Measurements from ENCODE around the gene VSTM4. TPM values are rescaled to one million over a fixed set of nuclear protein-coding genes. Genes with fewer than 3 reads are reported as not detected.

Gene VSTM4
- total RNA-seq, 2 donors from 2014 or later = 0.25 to 0.38 TPM

GRCh38 chr10:49038711-49039110 is 76.6 kb downstream of the VSTM4 start:
- Mint-ChIP-seq H3K9me3 (no peaks in the 10 kb centered on the region), H3K27ac (no peak overlapping the region), H3K27me3 (peaks cover 0 to 7% of the 10 kb centered on the region in 2 donors), H3K36me3 (no peaks in the 10 kb centered on the region), H3K4me1 (ENCODE audit: low read depth in 2 of 2) (no peaks in the 10 kb centered on the region), H3K4me3 (no peak overlapping the region)
- ATAC-seq (peak; percentile 11 to 33), DNase-seq (ENCODE audit: low spot score) (no peak)

GRCh38 chr10:49037187-49037586 is 78.1 kb downstream of the VSTM4 start:
- Mint-ChIP-seq H3K4me3 (no peak overlapping the region), H3K36me3 (no peaks in the 10 kb centered on the region), H3K4me1 (ENCODE audit: low read depth in 2 of 2) (no peaks in the 10 kb centered on the region), H3K27me3 (no peaks in the 10 kb centered on the region), H3K9me3 (no peaks in the 10 kb centered on the region), H3K27ac (no peak overlapping the region)
- ATAC-seq = no peak
- DNase-seq (ENCODE audit: low spot score) = no peak

- no peak overlapping the region for H3K27ac Mint-ChIP-seq
- H3K27me3 Mint-ChIP-seq = no peaks in the 10 kb centered on the region
- no peaks in the 10 kb centered on the region for H3K4me1 Mint-ChIP-seq (ENCODE audit: low read depth in 2 of 2)
- DNase-seq (ENCODE audit: low spot score) = no peak
- ATAC-seq = no peak
- no peak overlapping the region for H3K4me3 Mint-ChIP-seq
- H3K9me3 Mint-ChIP-seq = no peaks in the 10 kb centered on the region
- no peaks in the 10 kb centered on the region for H3K36me3 Mint-ChIP-seq
Observed at GRCh38 chr10:49036638-49037037, 78.7 kb downstream of the VSTM4 start.

GRCh38 chr10:49035920-49036319 is 79.4 kb downstream of the VSTM4 start:
- Mint-ChIP-seq H3K4me1 (ENCODE audit: low read depth in 2 of 2) (no peaks in the 10 kb centered on the region), H3K36me3 (no peaks in the 10 kb centered on the region), H3K27me3 (no peaks in the 10 kb centered on the region), H3K4me3 (no peak overlapping the region), H3K9me3 (no peaks in the 10 kb centered on the region), H3K27ac (no peak overlapping the region)
- DNase-seq (ENCODE audit: low spot score) = no peak
- no peak for ATAC-seq

GRCh38 chr10:49034925-49035324 is 80.4 kb downstream of the VSTM4 start:
- H3K36me3 Mint-ChIP-seq = no peaks in the 10 kb centered on the region
- no peaks in the 10 kb centered on the region for H3K9me3 Mint-ChIP-seq
- no peaks in the 10 kb centered on the region for H3K27me3 Mint-ChIP-seq
- H3K27ac Mint-ChIP-seq = no peak overlapping the region
- no peaks in the 10 kb centered on the region for H3K4me1 Mint-ChIP-seq (ENCODE audit: low read depth in 2 of 2)
- H3K4me3 Mint-ChIP-seq = no peak overlapping the region
- DNase-seq (ENCODE audit: low spot score) = no peak
- ATAC-seq = no peak

GRCh38 chr10:49033939-49034338 is 81.4 kb downstream of the VSTM4 start:
- no peaks in the 10 kb centered on the region for H3K9me3 Mint-ChIP-seq
- no peak overlapping the region for H3K27ac Mint-ChIP-seq
- DNase-seq (ENCODE audit: low spot score) (no peak), ATAC-seq (no peak)
- H3K27me3 Mint-ChIP-seq = no peaks in the 10 kb centered on the region
- H3K36me3 Mint-ChIP-seq = no peaks in the 10 kb centered on the region
- no peaks in the 10 kb centered on the region for H3K4me1 Mint-ChIP-seq (ENCODE audit: low read depth in 2 of 2)
- H3K4me3 Mint-ChIP-seq = no peak overlapping the region

- H3K4me3 Mint-ChIP-seq = no peak overlapping the region
- DNase-seq (ENCODE audit: low spot score) = no peak
- no peaks in the 10 kb centered on the region for H3K4me1 Mint-ChIP-seq (ENCODE audit: low read depth in 2 of 2)
- H3K9me3 Mint-ChIP-seq = no peaks in the 10 kb centered on the region
- ATAC-seq = no peak
- no peak overlapping the region for H3K27ac Mint-ChIP-seq
- H3K27me3 Mint-ChIP-seq = no peaks in the 10 kb centered on the region
- H3K36me3 Mint-ChIP-seq = no peaks in the 10 kb centered on the region
Observed at GRCh38 chr10:49029666-49030065, 85.7 kb downstream of the VSTM4 start.

- Mint-ChIP-seq H3K36me3 (no peaks in the 10 kb centered on the region), H3K9me3 (no peaks in the 10 kb centered on the region), H3K27me3 (no peaks in the 10 kb centered on the region), H3K4me3 (no peak overlapping the region), H3K27ac (no peak overlapping the region), H3K4me1 (ENCODE audit: low read depth in 2 of 2) (no peaks in the 10 kb centered on the region)
- no peak for ATAC-seq
- no peak for DNase-seq (ENCODE audit: low spot score)
Observed at GRCh38 chr10:49028639-49029038, 86.7 kb downstream of the VSTM4 start.

- peak in 1 of 2 donors; percentile 29 for ATAC-seq
- no peak overlapping the region for H3K27ac Mint-ChIP-seq
- no peaks in the 10 kb centered on the region for H3K36me3 Mint-ChIP-seq
- H3K4me1 Mint-ChIP-seq (ENCODE audit: low read depth in 2 of 2) = no peaks in the 10 kb centered on the region
- DNase-seq (ENCODE audit: low spot score) = no peak
- H3K27me3 Mint-ChIP-seq = peaks cover 3 to 4% of the 10 kb centered on the region in 2 donors
- no peaks in the 10 kb centered on the region for H3K9me3 Mint-ChIP-seq
- no peak overlapping the region for H3K4me3 Mint-ChIP-seq
Observed at GRCh38 chr10:49025347-49025983, 89.9 kb downstream of the VSTM4 start.

- no peak overlapping the region for H3K27ac Mint-ChIP-seq
Observed at GRCh38 chr10:49024484-49024883, 90.8 kb downstream of the VSTM4 start.

GRCh38 chr10:49023752-49024151 is 91.6 kb downstream of the VSTM4 start:
- ATAC-seq (no peak), DNase-seq (ENCODE audit: low spot score) (no peak)
- H3K27me3 Mint-ChIP-seq = peaks cover 8 to 21% of the 10 kb centered on the region in 2 donors
- no peaks in the 10 kb centered on the region for H3K36me3 Mint-ChIP-seq
- H3K9me3 Mint-ChIP-seq = no peaks in the 10 kb centered on the region
- no peak overlapping the region for H3K4me3 Mint-ChIP-seq
- no peaks in the 10 kb centered on the region for H3K4me1 Mint-ChIP-seq (ENCODE audit: low read depth in 2 of 2)
- no peak overlapping the region for H3K27ac Mint-ChIP-seq

More at GRCh38 chr10:49024484-49024883, 90.8 kb downstream of the VSTM4 start:
- peaks cover 8 to 13% of the 10 kb centered on the region in 2 donors for H3K27me3 Mint-ChIP-seq
- H3K4me1 Mint-ChIP-seq (ENCODE audit: low read depth in 2 of 2) = no peaks in the 10 kb centered on the region
- H3K36me3 Mint-ChIP-seq = no peaks in the 10 kb centered on the region
- H3K9me3 Mint-ChIP-seq = no peaks in the 10 kb centered on the region
- DNase-seq (ENCODE audit: low spot score) = no peak
- ATAC-seq = no peak
- no peak overlapping the region for H3K4me3 Mint-ChIP-seq

GRCh38 chr10:49023071-49023470 is 92.3 kb downstream of the VSTM4 start:
- Mint-ChIP-seq H3K4me3 (no peak overlapping the region), H3K9me3 (no peaks in the 10 kb centered on the region), H3K27me3 (peaks cover 8 to 21% of the 10 kb centered on the region in 2 donors), H3K4me1 (ENCODE audit: low read depth in 2 of 2) (no peaks in the 10 kb centered on the region), H3K36me3 (no peaks in the 10 kb centered on the region), H3K27ac (no peak overlapping the region)
- ATAC-seq (no peak), DNase-seq (ENCODE audit: low spot score) (no peak)

GRCh38 chr10:49021685-49022084 is 93.6 kb downstream of the VSTM4 start:
- ATAC-seq = no peak
- Mint-ChIP-seq H3K36me3 (no peaks in the 10 kb centered on the region), H3K9me3 (no peaks in the 10 kb centered on the region), H3K4me1 (ENCODE audit: low read depth in 2 of 2) (no peaks in the 10 kb centered on the region), H3K27ac (no peak overlapping the region), H3K4me3 (no peak overlapping the region), H3K27me3 (peaks cover 8 to 21% of the 10 kb centered on the region in 2 donors)
- no peak for DNase-seq (ENCODE audit: low spot score)

GRCh38 chr10:49015700-49016099 is 99.6 kb downstream of the VSTM4 start:
- Mint-ChIP-seq H3K9me3 (no peaks in the 10 kb centered on the region), H3K36me3 (no peaks in the 10 kb centered on the region), H3K4me1 (ENCODE audit: low read depth in 2 of 2) (no peaks in the 10 kb centered on the region), H3K27ac (no peak overlapping the region), H3K27me3 (peaks cover 5 to 29% of the 10 kb centered on the region in 2 donors), H3K4me3 (no peak overlapping the region)
- DNase-seq (ENCODE audit: low spot score) = no peak
- no peak for ATAC-seq

GRCh38 chr10:49012603-49013002 is 102.7 kb downstream of the VSTM4 start:
- H3K9me3 Mint-ChIP-seq = no peaks in the 10 kb centered on the region

More at GRCh38 chr10:49012603-49013002, 102.7 kb downstream of the VSTM4 start:
- peaks cover 3 to 9% of the 10 kb centered on the region in 2 donors for H3K27me3 Mint-ChIP-seq
- peaks cover 0 to 2% of the 10 kb centered on the region in 2 donors for H3K4me1 Mint-ChIP-seq (ENCODE audit: low read depth in 2 of 2)
- no peaks in the 10 kb centered on the region for H3K36me3 Mint-ChIP-seq
- no peak overlapping the region for H3K27ac Mint-ChIP-seq
- DNase-seq (ENCODE audit: low spot score) (no peak), ATAC-seq (no peak)
- H3K4me3 Mint-ChIP-seq = no peak overlapping the region
